ENCODE results near the gene HLCS. TPM values are rescaled to one million over a fixed set of nuclear protein-coding genes. Genes with fewer than 3 reads are reported as not detected.

HLCS gene
- total RNA-seq, 1 experiment from 2014 or later: 33.1 TPM

- DNase-seq (ENCODE audit: low read depth): no peak
Observed at GRCh38 chr21:36724660-36725059, 241.8 kb downstream of the HLCS start.

- no peak for DNase-seq (ENCODE audit: low read depth)
Observed at GRCh38 chr21:36723371-36723881, 243.0 kb downstream of the HLCS start.

DNA sequence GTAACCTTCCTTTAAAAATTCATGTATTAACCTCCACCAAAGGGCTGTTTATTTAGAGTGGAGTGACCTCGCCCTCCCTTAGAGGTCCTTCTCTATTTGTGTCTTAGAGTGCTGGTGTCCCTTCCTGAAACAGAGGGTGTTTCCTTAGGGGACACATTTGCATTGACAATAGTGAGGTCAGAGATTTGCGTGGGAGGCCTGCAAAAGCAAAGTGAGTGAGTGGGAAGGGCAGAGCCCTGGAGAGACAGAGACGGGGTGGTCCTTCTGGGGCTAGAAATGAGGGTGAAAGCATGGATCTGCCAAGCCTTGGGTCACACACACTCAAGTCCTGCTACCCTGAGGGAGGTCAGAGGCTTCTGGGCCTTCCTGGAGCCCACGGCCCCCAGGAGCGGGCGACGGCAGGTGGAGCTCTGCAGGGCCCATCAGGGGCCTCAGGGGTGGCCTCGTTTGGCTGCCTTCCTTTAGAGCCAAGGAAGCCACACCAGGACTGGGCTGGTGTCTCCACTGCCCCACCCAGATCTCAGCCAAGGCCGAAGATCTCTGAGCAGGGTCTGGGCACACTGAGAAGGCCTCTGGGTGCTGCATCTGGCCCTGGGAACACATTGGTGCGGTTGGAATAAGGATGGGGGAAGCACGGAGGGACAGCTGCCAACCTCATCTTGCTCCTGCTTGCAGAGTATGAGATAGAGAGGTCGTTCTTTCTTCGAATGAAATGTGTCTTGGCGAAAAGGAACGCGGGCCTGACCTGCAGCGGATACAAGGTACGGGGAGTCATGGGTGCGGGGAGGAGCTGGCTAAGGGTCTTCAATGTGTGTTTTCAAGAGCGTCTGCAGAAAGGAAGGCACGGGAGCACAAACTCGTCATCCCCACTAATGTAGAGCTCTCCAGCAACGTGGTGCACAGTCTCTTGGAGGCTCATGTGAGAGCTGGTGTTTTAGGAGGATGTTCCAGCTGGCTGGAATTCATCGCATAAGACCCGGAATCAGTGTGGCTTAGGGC lies 243.8 kb downstream of the HLCS start:
- DNase-seq (ENCODE audit: low read depth): no peak

DNA sequence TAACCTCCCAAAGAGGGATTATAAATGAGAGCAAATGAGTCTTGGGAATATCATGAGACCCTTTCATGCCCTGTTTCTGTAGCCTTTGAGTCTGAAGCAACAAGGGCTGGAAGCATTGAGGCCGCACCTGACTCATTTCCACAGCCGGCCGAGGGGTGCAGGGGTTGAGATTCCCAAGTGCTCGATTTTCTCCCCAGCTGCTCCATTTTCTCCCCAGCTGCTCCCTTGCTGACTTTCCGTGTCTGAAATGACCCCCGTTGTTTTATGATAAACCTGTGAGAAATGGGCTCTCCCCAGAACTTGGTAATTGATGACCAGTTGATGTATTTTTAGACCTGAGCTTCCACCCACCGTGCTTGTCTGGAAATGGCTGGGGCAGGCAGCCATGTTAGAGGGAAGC lies 244.7 kb downstream of the HLCS start:
- DNase-seq (ENCODE audit: low read depth): no peak

DNA sequence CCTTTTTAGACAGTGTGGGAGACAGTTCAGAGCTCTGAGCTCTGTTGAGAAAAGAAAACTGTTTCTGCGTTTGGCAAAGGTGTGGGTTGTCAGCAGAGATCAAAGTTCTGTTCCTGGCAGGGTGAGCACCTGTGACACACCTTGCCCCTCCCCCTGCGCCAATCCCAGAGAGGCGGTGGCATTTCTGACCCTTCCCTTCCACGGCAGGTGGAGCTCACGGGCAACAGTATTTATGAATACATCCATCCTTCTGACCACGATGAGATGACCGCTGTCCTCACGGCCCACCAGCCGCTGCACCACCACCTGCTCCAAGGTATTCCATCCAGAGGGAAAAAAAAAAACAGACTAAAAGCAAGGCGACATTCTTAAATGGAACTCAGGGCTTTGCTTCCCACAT lies 246.9 kb downstream of the HLCS start:
- DNase-seq (ENCODE audit: low read depth): no peak

GRCh38 chr21:36718951-36719501 lies 247.4 kb downstream of the HLCS start:
- peak; percentile 79 for DNase-seq (ENCODE audit: low read depth)

GRCh38 chr21:36717976-36718375 lies 248.5 kb downstream of the HLCS start:
- no peak for DNase-seq (ENCODE audit: low read depth)

DNA sequence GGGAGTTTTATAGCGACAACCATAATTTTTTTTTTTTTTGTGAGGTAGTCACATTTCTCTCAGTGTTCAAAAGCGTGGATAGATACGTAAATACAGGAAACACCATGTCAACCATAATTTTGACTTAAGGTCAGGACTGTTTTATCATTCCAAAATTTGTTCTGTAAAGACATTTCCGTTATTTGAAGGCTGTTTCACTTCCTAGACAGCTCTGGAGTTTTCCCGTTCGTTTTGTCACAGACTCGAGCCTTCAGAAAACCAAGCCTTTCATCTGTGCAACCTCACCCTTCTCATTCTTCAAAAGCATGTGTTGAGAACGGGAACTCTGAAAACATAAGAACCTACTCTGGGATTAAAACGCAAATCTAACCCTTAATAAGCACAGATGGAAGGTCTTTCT lies 249.6 kb downstream of the HLCS start:
- DNase-seq (ENCODE audit: low read depth): no peak

GRCh38 chr21:36716387-36716786 lies 250.1 kb downstream of the HLCS start:
- no peak for DNase-seq (ENCODE audit: low read depth)

GRCh38 chr21:36713746-36714145 lies 252.7 kb downstream of the HLCS start:
- no peak for DNase-seq (ENCODE audit: low read depth)

DNA sequence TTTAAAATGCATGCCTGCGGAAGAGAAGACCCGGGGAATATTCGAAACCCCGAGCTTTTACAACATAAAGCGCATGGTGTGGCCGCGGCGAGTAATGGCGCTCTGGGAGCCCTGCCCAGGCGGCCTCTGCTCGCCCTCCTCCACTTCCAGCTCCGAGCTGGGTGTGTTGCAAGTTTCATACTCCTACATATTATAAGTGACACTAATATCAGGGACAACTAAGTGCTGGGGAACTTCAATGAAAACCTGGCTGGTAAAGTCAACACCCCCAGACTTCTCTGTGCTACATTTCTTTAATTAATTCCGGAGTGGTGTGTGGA lies 255.8 kb downstream of the HLCS start:
- DNase-seq (ENCODE audit: low read depth): no peak

- DNase-seq (ENCODE audit: low read depth): no peak
Observed at GRCh38 chr21:36709868-36710728, 256.4 kb downstream of the HLCS start.

GRCh38 chr21:36709030-36709867 lies 257.2 kb downstream of the HLCS start:
- no peak for DNase-seq (ENCODE audit: low read depth)

GRCh38 chr21:36708286-36709029 lies 258.0 kb downstream of the HLCS start:
- no peak for DNase-seq (ENCODE audit: low read depth)

DNA sequence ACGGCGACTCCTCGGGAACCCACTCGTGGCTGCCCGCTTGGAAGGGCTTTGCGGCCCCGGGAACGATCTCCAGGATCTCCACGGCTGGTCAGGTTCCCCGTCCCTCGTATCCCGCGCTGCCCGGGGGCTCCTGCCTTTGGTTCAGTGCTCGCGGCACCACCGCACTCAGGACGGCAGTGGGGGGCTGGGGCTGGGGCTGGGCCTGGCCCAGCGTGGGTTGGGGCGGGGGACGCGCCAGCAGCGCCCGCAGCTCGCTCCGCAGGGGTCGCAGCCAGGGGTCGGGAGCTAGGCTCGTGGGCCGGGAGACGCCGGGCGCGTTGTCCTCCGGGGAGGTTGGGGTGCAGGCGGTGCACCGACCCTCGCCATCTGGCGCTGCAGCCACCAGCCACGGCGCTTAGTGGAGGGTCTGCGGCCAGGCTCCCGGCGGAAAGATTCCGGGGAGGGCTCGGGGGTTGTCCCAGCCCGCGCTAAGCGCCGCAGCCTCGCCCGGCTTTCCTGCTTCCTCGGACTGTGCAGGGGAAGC lies 258.6 kb downstream of the HLCS start:
- DNase-seq (ENCODE audit: low read depth): no peak

- no peak for DNase-seq (ENCODE audit: low read depth)
Observed at GRCh38 chr21:36706951-36707762, 259.3 kb downstream of the HLCS start.

- DNase-seq (ENCODE audit: low read depth): no peak
Observed at GRCh38 chr21:36706482-36706852, 260.0 kb downstream of the HLCS start.

DNA sequence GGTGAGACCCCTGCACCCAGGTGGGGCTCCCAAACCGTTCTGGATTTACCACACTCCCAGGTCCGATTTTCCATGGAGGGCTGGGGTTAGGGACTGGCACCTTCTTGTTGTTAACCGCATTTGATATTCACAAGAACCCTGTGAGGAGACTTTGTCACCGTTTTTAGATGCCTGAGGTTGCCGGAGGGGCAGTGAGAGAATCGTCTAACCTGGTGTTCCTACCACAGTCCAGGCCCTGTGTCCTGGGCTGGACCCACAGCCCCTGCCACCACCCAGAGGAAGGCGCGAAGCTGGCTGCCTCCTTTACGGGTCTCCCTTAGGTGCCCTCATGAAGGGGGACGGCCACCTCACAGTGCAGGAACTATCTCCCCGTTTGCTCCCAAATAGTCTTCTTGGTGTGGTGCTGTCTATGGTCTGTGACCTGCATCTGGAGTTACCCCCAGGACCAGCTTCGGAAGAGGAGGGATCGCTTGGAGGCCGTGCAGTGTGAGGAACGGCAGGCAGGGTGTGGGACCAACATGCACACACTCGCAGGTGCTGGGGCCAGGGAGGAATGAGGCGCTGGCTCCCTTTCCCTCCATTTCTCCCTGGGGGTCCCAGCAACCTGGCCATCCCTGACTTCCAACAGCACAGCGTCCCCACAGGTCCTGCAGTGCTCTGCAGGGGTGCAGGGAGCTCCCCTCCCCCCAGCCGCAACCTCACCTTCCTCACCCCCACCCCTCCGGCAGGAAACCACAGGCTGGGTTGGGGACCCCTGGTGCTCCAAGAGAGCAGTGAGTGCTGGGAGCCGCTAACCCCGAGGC lies 260.6 kb downstream of the HLCS start:
- DNase-seq (ENCODE audit: low read depth): no peak
